ENCODE measurements around the gene UGT2A3.
A peak's percentile ranks its signal among the peaks of the same experiment; 100 is the strongest.

DNA sequence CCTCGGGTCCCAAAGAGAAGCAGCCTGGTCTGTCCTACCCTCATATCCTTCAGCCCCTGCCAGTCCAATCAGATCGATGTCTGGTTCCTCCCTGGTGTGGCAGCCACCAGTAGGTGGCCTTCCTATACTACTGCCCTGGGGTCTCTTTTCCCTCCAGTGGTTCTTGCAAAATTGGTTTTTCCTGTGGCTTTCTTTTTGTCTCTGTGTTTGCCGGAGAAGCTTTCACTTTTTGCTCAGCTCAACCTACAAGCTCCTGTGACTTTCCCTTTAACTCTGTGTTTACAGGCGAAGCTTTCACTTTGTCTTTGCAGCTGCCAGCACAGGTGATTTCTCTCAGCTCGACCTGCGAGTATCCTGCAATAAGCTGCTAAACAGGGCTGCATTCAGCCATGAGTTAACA lies 46.8 kb downstream of the UGT2A3 start:
- TF ChIP-seq, protein P1, sequence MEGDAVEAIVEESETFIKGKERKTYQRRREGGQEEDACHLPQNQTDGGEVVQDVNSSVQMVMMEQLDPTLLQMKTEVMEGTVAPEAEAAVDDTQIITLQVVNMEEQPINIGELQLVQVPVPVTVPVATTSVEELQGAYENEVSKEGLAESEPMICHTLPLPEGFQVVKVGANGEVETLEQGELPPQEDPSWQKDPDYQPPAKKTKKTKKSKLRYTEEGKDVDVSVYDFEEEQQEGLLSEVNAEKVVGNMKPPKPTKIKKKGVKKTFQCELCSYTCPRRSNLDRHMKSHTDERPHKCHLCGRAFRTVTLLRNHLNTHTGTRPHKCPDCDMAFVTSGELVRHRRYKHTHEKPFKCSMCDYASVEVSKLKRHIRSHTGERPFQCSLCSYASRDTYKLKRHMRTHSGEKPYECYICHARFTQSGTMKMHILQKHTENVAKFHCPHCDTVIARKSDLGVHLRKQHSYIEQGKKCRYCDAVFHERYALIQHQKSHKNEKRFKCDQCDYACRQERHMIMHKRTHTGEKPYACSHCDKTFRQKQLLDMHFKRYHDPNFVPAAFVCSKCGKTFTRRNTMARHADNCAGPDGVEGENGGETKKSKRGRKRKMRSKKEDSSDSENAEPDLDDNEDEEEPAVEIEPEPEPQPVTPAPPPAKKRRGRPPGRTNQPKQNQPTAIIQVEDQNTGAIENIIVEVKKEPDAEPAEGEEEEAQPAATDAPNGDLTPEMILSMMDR (IDR thresholded peaks at IDR 0.05): peak; percentile 28; the same call in 1 of the 2 replicates
- TF ChIP-seq ZFX (IDR thresholded peaks at IDR 0.05; ENCODE audit: borderline replicate concordance): no peak
